ENCODE measurements around the gene MRGPRE. TPM values are rescaled to one million over a fixed set of nuclear protein-coding genes. Genes with fewer than 3 reads are reported as not detected.

MRGPRE gene
- total RNA-seq, 1 donor from 2014 or later: not detected

DNA sequence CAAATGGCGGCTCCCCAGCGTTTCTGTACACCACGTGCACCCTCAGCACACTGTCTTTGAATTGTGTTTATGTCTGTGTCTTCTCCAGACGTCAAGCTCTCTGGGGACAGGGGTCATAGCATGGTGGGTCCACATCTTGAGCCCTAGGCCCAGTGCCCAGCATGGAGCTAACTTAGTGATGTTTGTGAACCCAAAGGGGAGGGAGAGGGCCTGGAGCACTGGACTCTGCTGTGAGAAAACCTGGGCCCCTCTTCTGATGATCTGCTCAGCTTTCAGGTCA is 17.9 kb downstream of the MRGPRE start:
- Mint-ChIP-seq H3K36me3 (ENCODE audit: low read depth, unreplicated experiment) (no peaks in the 10 kb centered on the region), H3K27me3 (ENCODE audit: unreplicated experiment) (peaks cover 14% of the 10 kb centered on the region), H3K9me3 (ENCODE audit: unreplicated experiment) (no peaks in the 10 kb centered on the region), H3K4me3 (ENCODE audit: unreplicated experiment) (no peak overlapping the region), H3K27ac (ENCODE audit: unreplicated experiment) (no peak overlapping the region), H3K4me1 (ENCODE audit: unreplicated experiment) (peaks cover 51% of the 10 kb centered on the region)
- TF ChIP-seq, protein P1, sequence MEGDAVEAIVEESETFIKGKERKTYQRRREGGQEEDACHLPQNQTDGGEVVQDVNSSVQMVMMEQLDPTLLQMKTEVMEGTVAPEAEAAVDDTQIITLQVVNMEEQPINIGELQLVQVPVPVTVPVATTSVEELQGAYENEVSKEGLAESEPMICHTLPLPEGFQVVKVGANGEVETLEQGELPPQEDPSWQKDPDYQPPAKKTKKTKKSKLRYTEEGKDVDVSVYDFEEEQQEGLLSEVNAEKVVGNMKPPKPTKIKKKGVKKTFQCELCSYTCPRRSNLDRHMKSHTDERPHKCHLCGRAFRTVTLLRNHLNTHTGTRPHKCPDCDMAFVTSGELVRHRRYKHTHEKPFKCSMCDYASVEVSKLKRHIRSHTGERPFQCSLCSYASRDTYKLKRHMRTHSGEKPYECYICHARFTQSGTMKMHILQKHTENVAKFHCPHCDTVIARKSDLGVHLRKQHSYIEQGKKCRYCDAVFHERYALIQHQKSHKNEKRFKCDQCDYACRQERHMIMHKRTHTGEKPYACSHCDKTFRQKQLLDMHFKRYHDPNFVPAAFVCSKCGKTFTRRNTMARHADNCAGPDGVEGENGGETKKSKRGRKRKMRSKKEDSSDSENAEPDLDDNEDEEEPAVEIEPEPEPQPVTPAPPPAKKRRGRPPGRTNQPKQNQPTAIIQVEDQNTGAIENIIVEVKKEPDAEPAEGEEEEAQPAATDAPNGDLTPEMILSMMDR (IDR thresholded peaks at IDR 0.05; ENCODE audit: unreplicated experiment): no peak
- no peak for DNase-seq (ENCODE audit: low spot score)

DNA sequence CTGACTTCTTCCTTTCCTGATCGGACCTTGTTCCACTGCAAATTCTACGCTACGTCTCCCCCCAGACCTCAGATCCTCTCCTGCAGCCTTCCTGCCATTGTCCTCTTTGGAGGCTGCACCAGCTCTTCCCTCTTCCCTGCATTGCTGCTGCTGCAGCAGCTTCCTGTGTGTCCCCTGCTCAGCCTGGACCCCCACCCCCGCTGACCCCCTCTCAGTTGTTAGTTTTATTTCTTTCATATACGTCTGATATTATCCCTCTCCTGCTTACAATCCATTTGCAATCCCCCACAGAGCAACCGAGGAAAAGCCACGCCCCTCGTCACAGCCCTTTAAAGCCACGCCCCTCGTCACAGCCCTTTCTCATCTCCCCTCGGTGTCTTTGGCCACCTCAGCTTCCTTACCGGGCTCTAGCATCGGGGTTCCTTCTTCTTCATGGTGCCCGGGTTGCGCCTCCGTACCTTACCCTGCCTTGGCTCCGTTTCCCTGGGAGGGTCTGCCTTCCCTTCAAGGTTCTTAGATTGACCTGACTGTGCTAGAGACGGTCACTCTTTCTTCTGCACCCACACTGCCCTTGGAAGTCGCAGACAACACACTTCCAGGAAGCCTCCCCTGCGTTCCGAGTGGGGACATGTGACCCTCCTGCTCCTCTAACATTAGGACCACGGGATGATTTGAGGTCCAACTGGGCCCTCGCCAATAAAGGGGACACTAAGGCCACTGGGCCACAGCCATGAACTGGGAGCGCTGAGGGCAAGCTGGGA is 18.4 kb downstream of the MRGPRE start:
- H3K27ac Mint-ChIP-seq (ENCODE audit: unreplicated experiment): peak overlapping the region; percentile 90
- H3K36me3 Mint-ChIP-seq (ENCODE audit: low read depth, unreplicated experiment): no peaks in the 10 kb centered on the region
- TF ChIP-seq, protein P1 (IDR thresholded peaks at IDR 0.05; ENCODE audit: unreplicated experiment): no peak
- peaks cover 14% of the 10 kb centered on the region for H3K27me3 Mint-ChIP-seq (ENCODE audit: unreplicated experiment)
- peak overlapping the region; percentile 68 for H3K4me3 Mint-ChIP-seq (ENCODE audit: unreplicated experiment)
- DNase-seq (ENCODE audit: low spot score): no peak
- peaks cover 55% of the 10 kb centered on the region for H3K4me1 Mint-ChIP-seq (ENCODE audit: unreplicated experiment)
- H3K9me3 Mint-ChIP-seq (ENCODE audit: unreplicated experiment): no peaks in the 10 kb centered on the region

- H3K27me3 Mint-ChIP-seq (ENCODE audit: unreplicated experiment): peaks cover 8% of the 10 kb centered on the region
- no peaks in the 10 kb centered on the region for H3K36me3 Mint-ChIP-seq (ENCODE audit: low read depth, unreplicated experiment)
- H3K9me3 Mint-ChIP-seq (ENCODE audit: unreplicated experiment): no peaks in the 10 kb centered on the region
- TF ChIP-seq, protein P1 (IDR thresholded peaks at IDR 0.05; ENCODE audit: unreplicated experiment): no peak
- DNase-seq (ENCODE audit: low spot score): no peak
- H3K4me1 Mint-ChIP-seq (ENCODE audit: unreplicated experiment): peaks cover 29% of the 10 kb centered on the region
- no peak overlapping the region for H3K4me3 Mint-ChIP-seq (ENCODE audit: unreplicated experiment)
- no peak overlapping the region for H3K27ac Mint-ChIP-seq (ENCODE audit: unreplicated experiment)
Measured at GRCh38 chr11:3208272-3208671, 23.9 kb downstream of the MRGPRE start.

GRCh38 chr11:3207526-3208189 is 24.6 kb downstream of the MRGPRE start:
- no peaks in the 10 kb centered on the region for H3K36me3 Mint-ChIP-seq (ENCODE audit: low read depth, unreplicated experiment)
- H3K27ac Mint-ChIP-seq (ENCODE audit: unreplicated experiment): no peak overlapping the region
- H3K4me1 Mint-ChIP-seq (ENCODE audit: unreplicated experiment): peaks cover 23% of the 10 kb centered on the region
- H3K27me3 Mint-ChIP-seq (ENCODE audit: unreplicated experiment): peaks cover 10% of the 10 kb centered on the region
- H3K9me3 Mint-ChIP-seq (ENCODE audit: unreplicated experiment): no peaks in the 10 kb centered on the region
- TF ChIP-seq, protein P1 (IDR thresholded peaks at IDR 0.05; ENCODE audit: unreplicated experiment): no peak
- H3K4me3 Mint-ChIP-seq (ENCODE audit: unreplicated experiment): no peak overlapping the region
- DNase-seq (ENCODE audit: low spot score): no peak

GRCh38 chr11:3206922-3207204 is 25.4 kb downstream of the MRGPRE start:
- H3K9me3 Mint-ChIP-seq (ENCODE audit: unreplicated experiment): no peaks in the 10 kb centered on the region

More at GRCh38 chr11:3206922-3207204, 25.4 kb downstream of the MRGPRE start:
- Mint-ChIP-seq H3K4me3 (ENCODE audit: unreplicated experiment) (no peak overlapping the region), H3K36me3 (ENCODE audit: low read depth, unreplicated experiment) (no peaks in the 10 kb centered on the region), H3K27me3 (ENCODE audit: unreplicated experiment) (peaks cover 10% of the 10 kb centered on the region), H3K27ac (ENCODE audit: unreplicated experiment) (no peak overlapping the region), H3K4me1 (ENCODE audit: unreplicated experiment) (peaks cover 20% of the 10 kb centered on the region)
- DNase-seq (ENCODE audit: low spot score): no peak
- TF ChIP-seq, protein P1 (IDR thresholded peaks at IDR 0.05; ENCODE audit: unreplicated experiment): no peak
